Measurements from ENCODE around the gene TPX2.

DNA sequence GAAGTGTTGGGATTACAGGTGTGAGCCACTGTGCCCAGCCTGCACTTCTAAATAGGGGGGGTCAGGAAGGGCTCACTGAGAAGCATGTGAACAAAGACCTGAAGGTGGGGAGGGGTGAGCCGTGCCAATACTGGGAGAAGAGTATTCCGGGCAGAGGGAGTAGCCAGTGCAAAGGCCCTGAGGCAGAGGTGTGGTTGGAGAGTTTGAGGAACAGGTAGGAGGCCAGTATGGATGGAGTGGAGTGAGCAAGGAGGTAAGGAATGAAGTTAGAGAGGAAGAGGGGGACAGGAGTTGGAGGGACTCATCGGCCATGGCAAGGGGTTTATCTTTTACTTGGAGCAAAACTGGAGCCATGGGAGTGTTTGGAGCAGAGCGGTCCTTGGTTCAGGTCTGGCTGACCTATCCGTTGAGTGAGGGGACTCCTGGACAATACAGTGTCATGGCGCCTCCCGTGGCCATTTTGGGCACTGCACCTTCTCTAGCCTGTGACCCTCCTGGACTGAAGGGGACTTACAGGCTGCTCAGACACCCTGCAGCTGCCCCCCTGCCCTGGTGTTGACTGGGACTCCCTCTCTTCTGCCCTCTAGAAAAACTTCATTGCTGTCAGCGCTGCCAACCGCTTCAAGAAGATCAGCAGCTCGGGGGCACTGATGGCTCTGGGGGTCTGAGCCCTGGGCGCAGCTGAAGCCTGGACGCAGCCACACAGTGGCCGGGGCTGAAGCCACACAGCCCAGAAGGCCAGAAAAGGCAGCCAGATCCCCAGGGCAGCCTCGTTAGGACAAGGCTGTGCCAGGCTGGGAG, 94.2 kb downstream of the TPX2 start:
- TF ChIP-seq ESRRA (IDR thresholded peaks at IDR 0.05; ENCODE audit: borderline replicate concordance, low read length) = no peak
- TF ChIP-seq, protein P1, sequence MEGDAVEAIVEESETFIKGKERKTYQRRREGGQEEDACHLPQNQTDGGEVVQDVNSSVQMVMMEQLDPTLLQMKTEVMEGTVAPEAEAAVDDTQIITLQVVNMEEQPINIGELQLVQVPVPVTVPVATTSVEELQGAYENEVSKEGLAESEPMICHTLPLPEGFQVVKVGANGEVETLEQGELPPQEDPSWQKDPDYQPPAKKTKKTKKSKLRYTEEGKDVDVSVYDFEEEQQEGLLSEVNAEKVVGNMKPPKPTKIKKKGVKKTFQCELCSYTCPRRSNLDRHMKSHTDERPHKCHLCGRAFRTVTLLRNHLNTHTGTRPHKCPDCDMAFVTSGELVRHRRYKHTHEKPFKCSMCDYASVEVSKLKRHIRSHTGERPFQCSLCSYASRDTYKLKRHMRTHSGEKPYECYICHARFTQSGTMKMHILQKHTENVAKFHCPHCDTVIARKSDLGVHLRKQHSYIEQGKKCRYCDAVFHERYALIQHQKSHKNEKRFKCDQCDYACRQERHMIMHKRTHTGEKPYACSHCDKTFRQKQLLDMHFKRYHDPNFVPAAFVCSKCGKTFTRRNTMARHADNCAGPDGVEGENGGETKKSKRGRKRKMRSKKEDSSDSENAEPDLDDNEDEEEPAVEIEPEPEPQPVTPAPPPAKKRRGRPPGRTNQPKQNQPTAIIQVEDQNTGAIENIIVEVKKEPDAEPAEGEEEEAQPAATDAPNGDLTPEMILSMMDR (IDR thresholded peaks at IDR 0.05) = peak; percentile 65
- TF ChIP-seq BHLHE40 (IDR thresholded peaks at IDR 0.05; ENCODE audit: low read depth, low read length) = no peak
- TF ChIP-seq CEBPB (IDR thresholded peaks at IDR 0.05) = no peak
- TF ChIP-seq, protein P2, sequence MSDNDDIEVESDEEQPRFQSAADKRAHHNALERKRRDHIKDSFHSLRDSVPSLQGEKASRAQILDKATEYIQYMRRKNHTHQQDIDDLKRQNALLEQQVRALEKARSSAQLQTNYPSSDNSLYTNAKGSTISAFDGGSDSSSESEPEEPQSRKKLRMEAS (IDR thresholded peaks at IDR 0.05) = no peak
- no peak for TF ChIP-seq POLR2A (IDR thresholded peaks at IDR 0.05; ENCODE audit: low read length)
